HepG2 (cell line): ENCODE measurements around the gene RLF. TPM values are rescaled to one million over a fixed set of nuclear protein-coding genes. Genes with fewer than 3 reads are reported as not detected.
A peak's percentile ranks its signal among the peaks of the same experiment; 100 is the strongest.

ENCODE experiments used
- DMAP1 ChIP-seq: IDR thresholded peaks from 2 replicates; pipeline ENCODE4 v1.6.1; 2016
- FOXJ3 ChIP-seq: sonication (generic); formaldehyde crosslinking; IDR thresholded peaks from 2 replicates; pipeline ENCODE4 v1.4.0; 2020; ENCODE audit warnings: missing genetic modification reagents, mild to moderate bottlenecking, borderline replicate concordance
- KLF9 ChIP-seq: IDR thresholded peaks from 2 replicates; pipeline ENCODE4 v1.6.1; 2016; ENCODE audit warnings: low read depth
- MYPOP ChIP-seq: sonication (generic); formaldehyde crosslinking; IDR thresholded peaks from 2 replicates; pipeline ENCODE4 v1.8.1; 2023; ENCODE audit warnings: mild to moderate bottlenecking, moderate library complexity, missing genetic modification reagents
- NCOR1 ChIP-seq: fragments of 200-600 bp; sonication (generic); IDR thresholded peaks from 2 replicates; pipeline ENCODE4 v1.7.0; 2017; ENCODE audit warnings: antibody characterized with exemption, low read length, borderline replicate concordance
- PHF20 ChIP-seq: sonication (generic); formaldehyde crosslinking; IDR thresholded peaks from 2 replicates; pipeline ENCODE4 v1.5.0; 2020; ENCODE audit warnings: mild to moderate bottlenecking, missing genetic modification reagents
- PPARG ChIP-seq: conservative IDR thresholded peaks from 2 replicates; pipeline ENCODE4 v1.6.1; 2016; ENCODE audit warnings: missing biosample characterization, missing genetic modification reagents
- PRMT3 ChIP-seq: sonication (generic); formaldehyde crosslinking; IDR thresholded peaks from 2 replicates; pipeline ENCODE4 v1.8.1; 2022; ENCODE audit warnings: low read depth, mild to moderate bottlenecking, moderate library complexity, missing genetic modification reagents, borderline replicate concordance
- SNAPC5 ChIP-seq: sonication (generic); formaldehyde crosslinking; IDR thresholded peaks from 2 replicates; pipeline ENCODE4 v1.8.1; 2023; ENCODE audit warnings: mild to moderate bottlenecking, missing genetic modification reagents, borderline replicate concordance
- TCF7 ChIP-seq: sonication (generic); IDR thresholded peaks from 2 replicates; pipeline ENCODE4 v1.6.1; 2016; ENCODE audit warnings: antibody characterized with exemption, low read depth
- XRCC5 ChIP-seq: fragments of 200-400 bp; formaldehyde crosslinking; optimal IDR thresholded peaks from 2 replicates; pipeline ENCODE3; 2017; ENCODE audit warnings: mild to moderate bottlenecking, low read length
- YEATS2 ChIP-seq: sonication (generic); formaldehyde crosslinking; IDR thresholded peaks from 2 replicates; pipeline ENCODE4 v1.4.0; 2020; ENCODE audit warnings: missing genetic modification reagents, borderline replicate concordance
- ZBED4 ChIP-seq: sonication (generic); formaldehyde crosslinking; IDR thresholded peaks from 2 replicates; pipeline ENCODE4 v1.4.0; 2020; ENCODE audit warnings: missing genetic modification reagents, borderline replicate concordance
- ZBTB42 ChIP-seq: sonication (generic); formaldehyde crosslinking; IDR thresholded peaks from 2 replicates; pipeline ENCODE4 v1.5.0; 2020; ENCODE audit warnings: mild to moderate bottlenecking, missing genetic modification reagents
- ZNF230 ChIP-seq: sonication (generic); formaldehyde crosslinking; IDR thresholded peaks from 2 replicates; pipeline ENCODE4 v1.4.0; 2020; ENCODE audit warnings: mild to moderate bottlenecking, missing genetic modification reagents
- ZNF292 ChIP-seq: sonication (generic); formaldehyde crosslinking; IDR thresholded peaks from 2 replicates; pipeline ENCODE4 v1.8.1; 2022; ENCODE audit warnings: mild to moderate bottlenecking, low read depth, missing genetic modification reagents, borderline replicate concordance
- ZNF333 ChIP-seq: sonication (generic); formaldehyde crosslinking; IDR thresholded peaks from 2 replicates; pipeline ENCODE4 v1.4.0; 2020; ENCODE audit warnings: mild to moderate bottlenecking, missing genetic modification reagents, borderline replicate concordance
- ZNF512B ChIP-seq: sonication (generic); formaldehyde crosslinking; IDR thresholded peaks from 2 replicates; pipeline ENCODE4 v1.5.1; 2020; ENCODE audit warnings: missing genetic modification reagents, mild to moderate bottlenecking, borderline replicate concordance
- ZNF629 ChIP-seq: sonication (generic); formaldehyde crosslinking; conservative IDR thresholded peaks from 2 replicates; pipeline ENCODE4 v1.5.0; 2020; ENCODE audit warnings: missing genetic modification reagents
- ZNF652 ChIP-seq: IDR thresholded peaks from 2 replicates; pipeline ENCODE4 v1.6.1; 2016; ENCODE audit warnings: low read depth, borderline replicate concordance
- ZSCAN25 ChIP-seq: sonication (generic); formaldehyde crosslinking; IDR thresholded peaks from 2 replicates; pipeline ENCODE4 v1.8.0; 2022; ENCODE audit warnings: mild to moderate bottlenecking, missing genetic modification reagents
- polyA plus RNA-seq, 8 experiments: library from polyadenylated mRNA; depleted of rRNA in 3 of 8; stranded (reverse) in 7 of 8; unstranded in 1 of 8; fragments of >200 nt; fragmentation: Illumina TruSeq in 4 of 8; extraction: Trizol in 4 of 8; gene quantifications; 2 replicates each; pipeline versions ENCODE4 v1.2.1 to v1.2.3, GENCODE V29; 2011 to 2016; ENCODE audit warnings: low read depth in 4 of 8, missing spikeins in 1 of 8, mixed read lengths in 1 of 8; ENCODE audit not compliant: insufficient read depth in 1 of 8
- total RNA-seq, 5 experiments: library from RNA; depleted of rRNA; stranded (reverse); fragments of >200 nt; fragmentation: Illumina TruSeq; extraction: Trizol; gene quantifications; 2 replicates each; pipeline ENCODE4 v1.2.3, GENCODE V29; 2016; ENCODE audit warnings: low read depth in 1 of 5

Gene RLF
- total and polyA plus RNA-seq, 2 of the 13 experiments (the other 11 are each of a cell fraction or from before 2014, with no cell fraction given) = 9.0 to 15.7 TPM

GRCh38 chr1:40161125-40161887, at the start of gene RLF (continued):
- peak; percentile 68 for TF ChIP-seq XRCC5
- no peak for TF ChIP-seq TCF7
- TF ChIP-seq ZNF292 (CRISPR knock-in tag) = peak; percentile 56; the same call in 1 of the 2 replicates
- no peak for TF ChIP-seq ZNF512B (CRISPR knock-in tag)
- TF ChIP-seq ZNF652 (CRISPR knock-in tag) = peak; percentile 10; the same call in 1 of the 2 replicates
- TF ChIP-seq FOXJ3 = peak; percentile 56; the same call in 1 of the 2 replicates
- TF ChIP-seq ZNF629 = 0 out of 2 replicates have a peak, but pooled peaks have one; percentile 10
- peak; percentile 56; the same call in 1 of the 2 replicates for TF ChIP-seq ZNF230 (CRISPR knock-in tag)
- no peak for TF ChIP-seq SNAPC5
- TF ChIP-seq YEATS2 (CRISPR knock-in tag) = peak; percentile 96
- TF ChIP-seq ZBED4 (CRISPR knock-in tag) = 0 out of 2 replicates have a peak, but pooled peaks have one; percentile 33
- TF ChIP-seq MYPOP (CRISPR knock-in tag) = peak; percentile 72; the same call in 1 of the 2 replicates
- peak; percentile 75; the same call in 1 of the 2 replicates for TF ChIP-seq KLF9
- no peak for TF ChIP-seq PPARG (CRISPR knock-in tag)
- no peak for TF ChIP-seq NCOR1
- no peak for TF ChIP-seq ZNF333 (CRISPR knock-in tag)
- no peak; the same call in 1 of the 2 replicates for TF ChIP-seq PRMT3 (CRISPR knock-in tag)
- TF ChIP-seq PHF20 = peak; percentile 97
- peak; percentile 96 for TF ChIP-seq DMAP1 (CRISPR knock-in tag)
- no peak for TF ChIP-seq ZBTB42
- peak; percentile 41; the same call in 1 of the 2 replicates for TF ChIP-seq ZSCAN25 (CRISPR knock-in tag)
